C4-2B (cell line): Measurements from ENCODE around the gene IRAK1.

Source experiments
- H3K27ac ChIP-seq: fragments of 450-650 bp; 2 replicates; pipeline ENCODE4 v1.5.1; 2017
- CTCF ChIP-seq: fragments of 450-650 bp; conservative IDR thresholded peaks from 2 replicates; pipeline ENCODE4 v1.5.1; 2017; ENCODE audit warnings: mild to moderate bottlenecking
- ZFX ChIP-seq: fragments of 450-650 bp; IDR thresholded peaks from 2 replicates; pipeline ENCODE4 v1.6.1; 2017

IRAK1 gene

GRCh38 chrX:154018518-154019060, 1.1 kb downstream of the IRAK1 start:
- TF ChIP-seq CTCF: no peak
- TF ChIP-seq ZFX: no peak
- peak overlapping the region; percentile 99 for H3K27ac ChIP-seq

- H3K27ac ChIP-seq: peak overlapping the region; percentile 99
- TF ChIP-seq CTCF: no peak
- no peak for TF ChIP-seq ZFX
These were observed 1.8 kb downstream of the IRAK1 start for GRCh38 chrX:154017766-154018517.

- TF ChIP-seq CTCF (no peak), ZFX (no peak)
These were observed 3.2 kb downstream of the IRAK1 start for GRCh38 chrX:154016366-154017076.

GRCh38 chrX:154015581-154016264, 4.0 kb downstream of the IRAK1 start:
- H3K27ac ChIP-seq: peak overlapping the region; percentile 9; the same call in 1 of the 2 replicates
- TF ChIP-seq CTCF: no peak
- no peak for TF ChIP-seq ZFX

More at GRCh38 chrX:154016366-154017076, 3.2 kb downstream of the IRAK1 start:
- H3K27ac ChIP-seq: no peak overlapping the region

DNA sequence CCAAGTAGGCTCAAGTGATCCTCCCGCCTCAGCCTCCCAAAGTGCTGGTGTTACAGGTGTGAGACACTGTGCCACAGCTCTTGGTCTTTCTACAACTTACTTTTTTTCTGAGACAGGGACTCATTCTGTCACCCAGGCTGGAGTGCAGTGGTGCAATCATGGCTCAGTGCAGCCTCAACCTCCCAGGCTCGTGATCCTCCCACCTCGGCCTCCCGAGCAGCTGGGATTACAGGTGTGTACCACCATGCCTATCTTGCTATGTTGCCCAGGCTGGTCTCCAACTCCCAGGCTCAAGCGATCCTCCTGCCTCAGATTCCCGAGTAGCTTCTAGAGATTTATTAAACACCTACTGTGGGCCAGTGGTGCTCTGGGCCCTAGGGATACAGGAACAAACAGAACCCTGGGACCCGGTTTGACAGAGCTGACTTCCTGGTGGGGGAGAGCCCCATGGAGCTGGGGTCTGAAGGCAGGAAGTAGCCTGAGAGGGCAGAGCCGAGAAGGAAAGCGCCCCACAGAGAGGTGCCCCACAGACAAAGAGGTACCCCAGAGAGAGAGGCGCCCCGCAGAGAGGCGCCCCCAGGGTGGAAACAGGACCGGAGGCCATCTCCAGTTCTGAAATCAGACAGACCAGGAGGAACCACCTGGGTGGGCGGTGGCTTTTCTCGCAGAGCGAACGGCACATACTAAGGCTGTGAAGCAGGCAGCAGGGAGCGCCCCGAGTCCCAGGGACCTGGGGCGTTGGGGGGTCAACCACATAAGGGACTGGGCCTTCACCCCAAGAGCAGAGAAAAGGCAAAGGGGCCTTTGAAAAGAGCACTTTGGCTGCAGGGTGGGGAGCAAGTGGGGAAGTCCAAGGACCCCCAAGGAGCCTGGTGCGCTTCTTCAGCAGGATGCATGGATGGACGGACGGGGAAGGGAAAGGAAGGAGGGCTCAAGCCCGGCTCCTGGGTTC, 5.0 kb downstream of the IRAK1 start:
- H3K27ac ChIP-seq: no peak overlapping the region
- no peak for TF ChIP-seq CTCF
- TF ChIP-seq ZFX: no peak

GRCh38 chrX:154013614-154014360, 5.9 kb downstream of the IRAK1 start:
- TF ChIP-seq ZFX: no peak
- TF ChIP-seq CTCF: peak; percentile 85
- H3K27ac ChIP-seq: no peak overlapping the region
